CD14-positive monocyte (primary cell): Measurements from ENCODE around the gene SPG11. TPM values are rescaled to one million over a fixed set of nuclear protein-coding genes. Genes with fewer than 3 reads are reported as not detected.
A peak's percentile ranks its signal among the peaks of the same experiment; 100 is the strongest.

ENCODE experiments used
- DNase-seq, 3 donors: peaks; one replicate each; pipeline ENCODE4 v3.0.0-alpha.2; 2011 to 2022
- H2AFZ ChIP-seq: 2 replicates; pipeline ENCODE4 v1.6.0; 2012; ENCODE audit warnings: mild to moderate bottlenecking, low read depth, low read length, inconsistent platforms; ENCODE audit not compliant: insufficient read depth, poor library complexity, severe bottlenecking
- H3K27ac ChIP-seq, 2 donors: 1 replicate in 1 of 2; 2 replicates in 1 of 2; pipeline ENCODE4 v1.5.1; 2012 to 2013; ENCODE audit warnings: low read length in 2 of 2, control low read depth in 1 of 2, inconsistent platforms in 1 of 2, low read depth in 1 of 2, mild to moderate bottlenecking in 1 of 2
- H3K27me3 ChIP-seq, 2 donors: one replicate each; pipeline versions ENCODE4 v1.6.0 to v1.6.1; 2011 to 2013; ENCODE audit warnings: low read length in 2 of 2; ENCODE audit not compliant: control insufficient read depth in 2 of 2, insufficient read depth in 2 of 2
- H3K36me3 ChIP-seq, 2 donors: replicated peaks in 1 of 2; 1 replicate in 1 of 2; 2 replicates in 1 of 2; pipeline versions ENCODE4 v1.5.1 to v1.6.1; 2012 to 2013; ENCODE audit warnings: low read length in 2 of 2, control low read depth in 1 of 2, inconsistent platforms in 1 of 2, mild to moderate bottlenecking in 1 of 2; ENCODE audit not compliant: insufficient read depth in 2 of 2, control insufficient read depth in 1 of 2
- H3K4me1 ChIP-seq, 2 donors: 1 replicate in 1 of 2; 2 replicates in 1 of 2; pipeline versions ENCODE4 v1.5.1 to v1.6.1; 2012 to 2013; ENCODE audit warnings: low read length in 2 of 2, control low read depth in 1 of 2, inconsistent platforms in 1 of 2, mild to moderate bottlenecking in 1 of 2, moderate library complexity in 1 of 2; ENCODE audit not compliant: insufficient read depth in 2 of 2, control insufficient read depth in 1 of 2
- H3K4me2 ChIP-seq: replicated peaks from 2 replicates; pipeline ENCODE3; 2012; ENCODE audit warnings: low read length, moderate library complexity, mild to moderate bottlenecking; ENCODE audit not compliant: poor library complexity, severe bottlenecking; ENCODE audit errors: extremely low read depth
- H3K4me3 ChIP-seq, 3 experiments: fragments of 200-600 bp in 1 of 3; sonication (generic) in 1 of 3; replicated peaks in 1 of 3; 1 replicate in 2 of 3; 2 replicates in 1 of 3; pipeline ENCODE4 v1.5.1; 2011 to 2013; ENCODE audit warnings: low read length in 3 of 3, mild to moderate bottlenecking in 3 of 3, control low read depth in 2 of 3, low read depth in 2 of 3, inconsistent platforms in 1 of 3, moderate library complexity in 1 of 3
- H3K79me2 ChIP-seq: 2 replicates; pipeline ENCODE4 v1.6.0; 2012; ENCODE audit warnings: mild to moderate bottlenecking, control low read depth, inconsistent platforms, low read length, moderate library complexity; ENCODE audit not compliant: insufficient read depth
- H3K9ac ChIP-seq: 2 replicates; pipeline ENCODE4 v1.6.0; 2017; ENCODE audit warnings: low read length, mild to moderate bottlenecking; ENCODE audit not compliant: insufficient read depth, poor library complexity, severe bottlenecking
- H3K9me3 ChIP-seq, 2 donors: replicated peaks in 1 of 2; 1 replicate in 1 of 2; 2 replicates in 1 of 2; pipeline versions ENCODE4 v1.5.1 to v1.6.1; 2012 to 2013; ENCODE audit warnings: low read length in 2 of 2, control low read depth in 1 of 2; ENCODE audit not compliant: control insufficient read depth in 1 of 2, insufficient read depth in 1 of 2
- H4K20me1 ChIP-seq: 2 replicates; pipeline ENCODE4 v1.6.0; 2012; ENCODE audit warnings: mild to moderate bottlenecking, low read length, control low read depth, moderate library complexity; ENCODE audit not compliant: insufficient read depth
- H3K27ac Mint-ChIP-seq, 7 donors: one replicate each; pipeline ENCODE4 v1.8.0; 2020; ENCODE audit warnings: mild to moderate bottlenecking in 7 of 7, mixed read lengths in 7 of 7, moderate library complexity in 6 of 7, inconsistent platforms in 2 of 7
- H3K27me3 Mint-ChIP-seq, 3 donors: one replicate each; pipeline ENCODE4 v1.8.0; 2021 to 2022; ENCODE audit warnings: low read depth in 3 of 3, mild to moderate bottlenecking in 3 of 3, mixed read lengths in 3 of 3, moderate library complexity in 3 of 3, inconsistent platforms in 1 of 3
- H3K36me3 Mint-ChIP-seq, 2 donors: one replicate each; pipeline ENCODE4 v1.8.0; 2020; ENCODE audit warnings: mixed read lengths in 2 of 2, inconsistent platforms in 1 of 2, mild to moderate bottlenecking in 1 of 2
- H3K4me1 Mint-ChIP-seq: one replicate; pipeline ENCODE4 v1.8.0; 2020; ENCODE audit warnings: mild to moderate bottlenecking, mixed read lengths
- H3K4me3 Mint-ChIP-seq, 2 donors: one replicate each; pipeline ENCODE4 v1.8.0; 2020; ENCODE audit warnings: mild to moderate bottlenecking in 2 of 2, mixed read lengths in 2 of 2, moderate library complexity in 1 of 2
- H3K9me3 Mint-ChIP-seq, 7 donors: one replicate each; pipeline ENCODE4 v1.8.0; 2020 to 2022; ENCODE audit warnings: mixed read lengths in 7 of 7, mild to moderate bottlenecking in 6 of 7, moderate library complexity in 6 of 7, inconsistent platforms in 2 of 7
- WGBS: methylation state at CpG from one replicate; pipeline ENCODE4 v1.1.5; 2013; ENCODE audit warnings: missing lambda C conversion rate; ENCODE audit not compliant: insufficient coverage; 5-methylcytosine and 5-hydroxymethylcytosine counted together
- intact Hi-C, 2 donors: fragments of 100-400 bp; cut with micrococcal nuclease; formaldehyde crosslinking; loops; one replicate each; pipeline versions ENCODE4 v1.15.0 to v1.15.1; 2023
- polyA plus RNA-seq, 3 donors: library from polyadenylated mRNA; depleted of rRNA in 1 of 3; unstranded in 2 of 3; stranded (reverse) in 1 of 3; fragments of 300-500 nt in 2 of 3; fragments of >200 nt in 1 of 3; fragmentation: Illumina TruSeq in 2 of 3; gene quantifications; 1 replicate in 2 of 3; 2 replicates in 1 of 3; pipeline ENCODE4 v1.2.3, GENCODE V29; 2012 to 2021
- TF ChIP-seq, protein P1 (sequence below): fragments of 200-600 bp; IDR thresholded peaks from one replicate; pipeline ENCODE4 v1.8.0; 2022; ENCODE audit warnings: antibody characterized with exemption, mild to moderate bottlenecking

The SPG11 gene
- polyA plus RNA-seq, 3 donors = 26.4 to 140 (median 50.4) TPM

- no peak overlapping the region for H3K27ac ChIP-seq
- no peaks in the 10 kb centered on the region for H3K27me3 ChIP-seq
- H3K79me2 ChIP-seq = peaks cover 6% of the 10 kb centered on the region
- H4K20me1 ChIP-seq = no peaks in the 10 kb centered on the region
- Mint-ChIP-seq H3K9me3 (peaks cover 0 to 3% (median 0%) of the 10 kb centered on the region in 7 donors), H3K36me3 (peaks cover 15 to 23% of the 10 kb centered on the region in 2 donors), H3K27me3 (peaks cover 0 to 2% (median 0%) of the 10 kb centered on the region in 3 donors), H3K27ac (peak overlapping the region in 1 of 7 donors; percentile 73), H3K4me1 (peaks cover 5% of the 10 kb centered on the region), H3K4me3 (no peak overlapping the region)
- no peak for DNase-seq
- H3K4me1 ChIP-seq = peaks cover 1 to 4% of the 10 kb centered on the region in 2 donors
- TF ChIP-seq, protein P1, sequence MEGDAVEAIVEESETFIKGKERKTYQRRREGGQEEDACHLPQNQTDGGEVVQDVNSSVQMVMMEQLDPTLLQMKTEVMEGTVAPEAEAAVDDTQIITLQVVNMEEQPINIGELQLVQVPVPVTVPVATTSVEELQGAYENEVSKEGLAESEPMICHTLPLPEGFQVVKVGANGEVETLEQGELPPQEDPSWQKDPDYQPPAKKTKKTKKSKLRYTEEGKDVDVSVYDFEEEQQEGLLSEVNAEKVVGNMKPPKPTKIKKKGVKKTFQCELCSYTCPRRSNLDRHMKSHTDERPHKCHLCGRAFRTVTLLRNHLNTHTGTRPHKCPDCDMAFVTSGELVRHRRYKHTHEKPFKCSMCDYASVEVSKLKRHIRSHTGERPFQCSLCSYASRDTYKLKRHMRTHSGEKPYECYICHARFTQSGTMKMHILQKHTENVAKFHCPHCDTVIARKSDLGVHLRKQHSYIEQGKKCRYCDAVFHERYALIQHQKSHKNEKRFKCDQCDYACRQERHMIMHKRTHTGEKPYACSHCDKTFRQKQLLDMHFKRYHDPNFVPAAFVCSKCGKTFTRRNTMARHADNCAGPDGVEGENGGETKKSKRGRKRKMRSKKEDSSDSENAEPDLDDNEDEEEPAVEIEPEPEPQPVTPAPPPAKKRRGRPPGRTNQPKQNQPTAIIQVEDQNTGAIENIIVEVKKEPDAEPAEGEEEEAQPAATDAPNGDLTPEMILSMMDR = no peak
- 100% methylated on average over 1 of the region's 3 CpGs for WGBS
- no peak overlapping the region for H3K9ac ChIP-seq
- no peaks in the 10 kb centered on the region for H3K9me3 ChIP-seq
- peaks cover 11 to 24% of the 10 kb centered on the region in 2 donors for H3K36me3 ChIP-seq
- intact Hi-C loops = loop anchor here in 1 of 2 donors (10.0 kb wide), 1 partner anchor 246 kb away; the partner anchor contains the start of gene GOLM2
- H2AFZ ChIP-seq = no peak overlapping the region
- H3K4me3 ChIP-seq = no peak overlapping the region
- no peak overlapping the region for H3K4me2 ChIP-seq
Observed at GRCh38 chr15:44530653-44531052, 132.8 kb downstream of the SPG11 start.

GRCh38 chr15:44529864-44530604, 133.4 kb downstream of the SPG11 start:
- H3K9me3 ChIP-seq = no peaks in the 10 kb centered on the region
- Mint-ChIP-seq H3K4me1 (no peaks in the 10 kb centered on the region), H3K9me3 (peaks cover 0 to 3% (median 0%) of the 10 kb centered on the region in 7 donors), H3K27me3 (peaks cover 0 to 2% (median 0%) of the 10 kb centered on the region in 3 donors), H3K27ac (peak overlapping the region in 1 of 7 donors; percentile 20), H3K36me3 (peaks cover 15 to 23% of the 10 kb centered on the region in 2 donors), H3K4me3 (no peak overlapping the region)
- WGBS = 93% methylated on average over 3 of the region's 10 CpGs
- H3K27me3 ChIP-seq = no peaks in the 10 kb centered on the region
- H3K79me2 ChIP-seq = no peaks in the 10 kb centered on the region
- H3K4me2 ChIP-seq = no peak overlapping the region
- H3K4me3 ChIP-seq = no peak overlapping the region
- H2AFZ ChIP-seq = no peak overlapping the region
- H3K9ac ChIP-seq = no peak overlapping the region
- TF ChIP-seq, protein P1 = no peak
- H4K20me1 ChIP-seq = no peaks in the 10 kb centered on the region
- H3K36me3 ChIP-seq = peaks cover 17 to 27% of the 10 kb centered on the region in 2 donors
- DNase-seq = no peak
- no peaks in the 10 kb centered on the region for H3K4me1 ChIP-seq
- intact Hi-C loops = loop anchor here in 1 of 2 donors (10.0 kb wide), 1 partner anchor 245 kb away; the partner anchor contains the start of gene GOLM2
- H3K27ac ChIP-seq = no peak overlapping the region
